ENCODE data around the gene KSR1.

GRCh38 chr17:27669850-27670249 lies 213.6 kb downstream of the KSR1 start:
- no peak for TF ChIP-seq POLR2A (IDR thresholded peaks at IDR 0.05)
- TF ChIP-seq CTCF (IDR thresholded peaks at IDR 0.05) = no peak
